HEK293 (cell line): ENCODE data around the gene STX1B.

Experiments used
- CTCF ChIA-PET: fragments of 350-600 bp; formaldehyde crosslinking; extraction: SDS; loops from one replicate; lab custom pipeline; 2021; ENCODE audit warnings: antibody characterized with exemption; lab: Yijun Ruan, JAX
- POLR2A ChIA-PET: fragments of 300-600 bp; formaldehyde crosslinking; extraction: SDS; loops from one replicate; lab custom pipeline; 2020; ENCODE audit warnings: antibody characterized with exemption, inconsistent platforms; lab: Yijun Ruan, JAX
- H3K27ac ChIP-seq: fragments of 200-500 bp; sonication (Bioruptor generic); 2 replicates; pipeline ENCODE4 v1.5.1; 2014; ENCODE audit warnings: low read depth, low read length, control low read depth, inconsistent platforms; ENCODE audit errors: extremely low read depth
- H3K36me3 ChIP-seq, 2 experiments: fragments of 200-500 bp in 1 of 2; sonication (Bioruptor generic) in 1 of 2; 1 replicate in 1 of 2; 2 replicates in 1 of 2; pipeline ENCODE4 v1.5.1; 2014 to 2017; ENCODE audit warnings: inconsistent platforms in 2 of 2, low read length in 2 of 2; ENCODE audit not compliant: control insufficient read depth in 2 of 2, insufficient read depth in 1 of 2
- H3K4me1 ChIP-seq: fragments of 200-500 bp; sonication (Bioruptor generic); 2 replicates; pipeline ENCODE4 v1.5.1; 2014; ENCODE audit warnings: mild to moderate bottlenecking, low read length, inconsistent platforms; ENCODE audit not compliant: control insufficient read depth, insufficient read depth
- H3K4me3 ChIP-seq: 2 replicates; pipeline ENCODE4 v1.5.1; 2011; ENCODE audit warnings: low read depth, mild to moderate bottlenecking, control low read depth, low read length, moderate library complexity
- H3K9me3 ChIP-seq: fragments of 200-500 bp; sonication (Bioruptor generic); 2 replicates; pipeline ENCODE4 v1.5.1; 2014; ENCODE audit warnings: low read depth, low read length, inconsistent platforms; ENCODE audit not compliant: control insufficient read depth, insufficient read depth
- GLIS1 ChIP-seq: fragments of 450-650 bp; formaldehyde crosslinking; IDR thresholded peaks from 2 replicates; pipeline ENCODE4 v1.5.1; 2016; ENCODE audit warnings: missing biosample characterization, missing genetic modification characterization
- HIC1 ChIP-seq: fragments of 450-650 bp; formaldehyde crosslinking; IDR thresholded peaks from 2 replicates; pipeline ENCODE4 v1.5.1; 2016; ENCODE audit warnings: missing biosample characterization, missing genetic modification characterization
- PATZ1 ChIP-seq: fragments of 450-650 bp; formaldehyde crosslinking; IDR thresholded peaks from 2 replicates; pipeline ENCODE4 v1.5.1; 2016; ENCODE audit warnings: missing biosample characterization, missing genetic modification characterization
- PRDM1 ChIP-seq: fragments of 450-650 bp; formaldehyde crosslinking; IDR thresholded peaks from 2 replicates; pipeline ENCODE4; 2016; ENCODE audit warnings: missing biosample characterization, missing genetic modification characterization
- TCF7L2 ChIP-seq: IDR thresholded peaks from 2 replicates; pipeline ENCODE4 v1.6.1; 2011; ENCODE audit warnings: low read depth, mild to moderate bottlenecking, inconsistent platforms, low read length, moderate library complexity, borderline replicate concordance
- TSHZ1 ChIP-seq: fragments of 450-650 bp; formaldehyde crosslinking; IDR thresholded peaks from 2 replicates; pipeline ENCODE4 v1.5.1; 2016; ENCODE audit warnings: missing biosample characterization, missing genetic modification characterization, borderline replicate concordance
- ZBTB26 ChIP-seq: fragments of 450-650 bp; formaldehyde crosslinking; optimal IDR thresholded peaks from 2 replicates; pipeline ENCODE3; 2016; ENCODE audit warnings: missing biosample characterization, mild to moderate bottlenecking, missing genetic modification characterization
- ZNF10 ChIP-seq: fragments of 450-650 bp; formaldehyde crosslinking; IDR thresholded peaks from 2 replicates; pipeline ENCODE4 v1.5.1; 2017; ENCODE audit warnings: missing biosample characterization, missing genetic modification characterization
- ZNF112 ChIP-seq: fragments of 450-650 bp; formaldehyde crosslinking; IDR thresholded peaks from 2 replicates; pipeline ENCODE4 v1.5.0; 2017; ENCODE audit warnings: missing biosample characterization, missing genetic modification characterization
- ZNF121 ChIP-seq: fragments of 450-650 bp; formaldehyde crosslinking; IDR thresholded peaks from 2 replicates; pipeline ENCODE4 v1.5.1; 2016; ENCODE audit warnings: missing biosample characterization, missing genetic modification characterization
- ZNF211 ChIP-seq: fragments of 450-650 bp; formaldehyde crosslinking; IDR thresholded peaks from 2 replicates; pipeline ENCODE4 v1.5.1; 2016; ENCODE audit warnings: low read depth, missing biosample characterization, missing genetic modification characterization
- ZNF221 ChIP-seq: fragments of 450-650 bp; formaldehyde crosslinking; IDR thresholded peaks from 2 replicates; pipeline ENCODE4 v1.5.1; 2017; ENCODE audit warnings: missing biosample characterization, missing genetic modification characterization, borderline replicate concordance
- ZNF274 ChIP-seq, 2 experiments: fragments of 200-500 bp in 1 of 2; fragments of 450-650 bp in 1 of 2; sonication (Bioruptor generic) in 1 of 2; formaldehyde crosslinking in 1 of 2; IDR thresholded peaks; 2 replicates each; pipeline versions ENCODE4 v1.5.1 to v1.6.1; 2014 to 2016; ENCODE audit warnings: borderline replicate concordance in 1 of 2, inconsistent platforms in 1 of 2, low read length in 1 of 2, missing biosample characterization in 1 of 2, missing genetic modification characterization in 1 of 2
- ZNF324 ChIP-seq: fragments of 450-650 bp; formaldehyde crosslinking; IDR thresholded peaks from 2 replicates; pipeline ENCODE4 v1.5.1; 2016; ENCODE audit warnings: missing biosample characterization, missing genetic modification characterization
- ZNF354C ChIP-seq: fragments of 450-650 bp; formaldehyde crosslinking; IDR thresholded peaks from 2 replicates; pipeline ENCODE4 v1.5.1; 2016; ENCODE audit warnings: missing biosample characterization, missing genetic modification characterization, low read depth, borderline replicate concordance
- ZNF391 ChIP-seq: fragments of 450-650 bp; formaldehyde crosslinking; IDR thresholded peaks from 2 replicates; pipeline ENCODE4 v1.5.1; 2016; ENCODE audit warnings: low read depth, missing biosample characterization, missing genetic modification characterization, borderline replicate concordance
- ZNF521 ChIP-seq: fragments of 450-650 bp; formaldehyde crosslinking; IDR thresholded peaks from 2 replicates; pipeline ENCODE4 v1.5.1; 2017; ENCODE audit warnings: missing biosample characterization, mild to moderate bottlenecking, missing genetic modification characterization
- ZNF530 ChIP-seq: fragments of 450-650 bp; formaldehyde crosslinking; IDR thresholded peaks from 2 replicates; pipeline ENCODE4 v1.5.1; 2016; ENCODE audit warnings: low read depth, missing biosample characterization, missing genetic modification characterization
- ZNF561 ChIP-seq: fragments of 450-650 bp; IDR thresholded peaks from 2 replicates; pipeline ENCODE4 v1.5.1; 2018; ENCODE audit warnings: missing biosample characterization, missing genetic modification characterization, borderline replicate concordance
- ZNF580 ChIP-seq: fragments of 450-650 bp; formaldehyde crosslinking; IDR thresholded peaks from 2 replicates; pipeline ENCODE4 v1.5.1; 2016; ENCODE audit warnings: missing biosample characterization, missing genetic modification characterization
- ZNF585B ChIP-seq: fragments of 450-650 bp; formaldehyde crosslinking; IDR thresholded peaks from 2 replicates; pipeline ENCODE4 v1.5.1; 2016; ENCODE audit warnings: missing biosample characterization, missing genetic modification characterization
- ZNF610 ChIP-seq: fragments of 450-650 bp; formaldehyde crosslinking; IDR thresholded peaks from 2 replicates; pipeline ENCODE4 v1.5.1; 2016; ENCODE audit warnings: missing biosample characterization, missing genetic modification characterization, borderline replicate concordance
- ZNF658 ChIP-seq: fragments of 450-650 bp; formaldehyde crosslinking; IDR thresholded peaks from 2 replicates; pipeline ENCODE4; 2016; ENCODE audit warnings: missing biosample characterization, missing genetic modification characterization
- ZNF776 ChIP-seq: fragments of 450-650 bp; formaldehyde crosslinking; IDR thresholded peaks from 2 replicates; pipeline ENCODE4 v1.5.0; 2017; ENCODE audit warnings: missing biosample characterization, missing genetic modification characterization, borderline replicate concordance
- ZNF830 ChIP-seq: fragments of 450-650 bp; IDR thresholded peaks from 2 replicates; pipeline ENCODE4 v1.5.0; 2018; ENCODE audit warnings: missing biosample characterization, missing genetic modification characterization, low read depth, mild to moderate bottlenecking, moderate library complexity
- ZSCAN30 ChIP-seq: fragments of 450-650 bp; IDR thresholded peaks from 2 replicates; pipeline ENCODE4 v1.5.1; 2018; ENCODE audit warnings: missing biosample characterization, mild to moderate bottlenecking, missing genetic modification characterization, moderate library complexity

STX1B gene

GRCh38 chr16:30947541-30947858 is 62.9 kb downstream of the STX1B start:
- H3K27ac ChIP-seq: no peak overlapping the region

GRCh38 chr16:30946671-30947540 is 63.5 kb downstream of the STX1B start:
- Histone ChIP-seq H3K4me3 (no peak overlapping the region), H3K4me1 (no peaks in the 10 kb centered on the region), H3K27ac (no peak overlapping the region), H3K36me3 (peaks cover 25 to 46% of the 10 kb centered on the region in 2 experiments; a peak in 2 of 3 replicates), H3K9me3 (no peaks in the 10 kb centered on the region)
- ChIA-PET POLR2A (no interaction called here), CTCF (interaction anchor here (0.6 kb wide), 1 partner anchor 12 kb away, joined by 3 read pairs; no protein-coding TSS in a partner anchor)
- TF ChIP-seq TCF7L2 (no peak), ZNF521 (tag by site-specific recombination) (no peak), ZNF530 (no peak), ZSCAN30 (tag by site-specific recombination) (no peak), PRDM1 (no peak), ZNF10 (tag by site-specific recombination) (peak; percentile 50; the same call in 1 of the 2 replicates), ZNF585B (tag by site-specific recombination) (no peak), ZNF221 (tag by site-specific recombination) (no peak), GLIS1 (peak; percentile 71), ZNF391 (tag by site-specific recombination) (no peak), ZNF112 (tag by site-specific recombination) (no peak), ZNF776 (no peak), ZNF610 (no peak), ZNF274 (IDR thresholded peaks at IDR 0.05; ENCODE audit: low read length) (no peak), ZNF274 (tag by site-specific recombination; IDR thresholded peaks at IDR 0.05; ENCODE audit: borderline replicate concordance) (no peak), PATZ1 (0 out of 2 replicates have a peak, but pooled peaks have one; percentile 27), ZBTB26 (tag by site-specific recombination) (no peak), HIC1 (tag by site-specific recombination) (peak; percentile 85; the same call in 1 of the 2 replicates), ZNF324 (tag by site-specific recombination) (no peak), ZNF830 (no peak), TSHZ1 (tag by site-specific recombination) (no peak)

More at GRCh38 chr16:30947541-30947858, 62.9 kb downstream of the STX1B start:
- Histone ChIP-seq H3K9me3 (no peaks in the 10 kb centered on the region), H3K36me3 (peaks cover 25 to 40% of the 10 kb centered on the region in 2 experiments; a peak in 2 of 3 replicates), H3K4me3 (no peak overlapping the region), H3K4me1 (no peaks in the 10 kb centered on the region)
- TF ChIP-seq ZNF354C (no peak), ZNF211 (tag by site-specific recombination) (no peak), ZNF121 (tag by site-specific recombination) (no peak), ZNF561 (tag by site-specific recombination) (no peak), ZNF658 (tag by site-specific recombination) (no peak), ZNF580 (tag by site-specific recombination) (no peak)
- CTCF ChIA-PET: interaction anchor here (0.6 to 0.7 kb wide), 2 partner anchors 37 to 38 kb away, joined by 3 to 6 read pairs; no protein-coding TSS in a partner anchor
- POLR2A ChIA-PET: no interaction called here
